Prostate gland (tissue), 2 donors: ENCODE results near the gene PPP2R5C.

Experiments used
- CTCF ChIP-seq, 4 experiments: fragments of 200-600 bp in 2 of 4; fragments of 450-650 bp in 2 of 4; sonication (generic) in 2 of 4; IDR thresholded peaks; 1 replicate in 3 of 4; 2 replicates in 1 of 4; pipeline ENCODE4 v1.5.1; 2016 to 2019; ENCODE audit warnings: antibody characterized with exemption in 4 of 4, mild to moderate bottlenecking in 2 of 4, moderate library complexity in 2 of 4
- POLR2AphosphoS5 ChIP-seq: sonication (generic); formaldehyde crosslinking; IDR thresholded peaks from one replicate; pipeline ENCODE4 v1.6.1; 2017; ENCODE audit warnings: antibody characterized with exemption

GRCh38 chr14:101735453-101735852 lies 26.1 kb upstream of the PPP2R5C start:
- no peak for TF ChIP-seq CTCF (IDR thresholded peaks at IDR 0.05)
- no peak for TF ChIP-seq POLR2AphosphoS5
